Measurements from ENCODE around the gene CRYBA2. TPM values are rescaled to one million over a fixed set of nuclear protein-coding genes. Genes with fewer than 3 reads are reported as not detected.

Gene CRYBA2
- total RNA-seq, 1 donor = 1.3 TPM

DNA sequence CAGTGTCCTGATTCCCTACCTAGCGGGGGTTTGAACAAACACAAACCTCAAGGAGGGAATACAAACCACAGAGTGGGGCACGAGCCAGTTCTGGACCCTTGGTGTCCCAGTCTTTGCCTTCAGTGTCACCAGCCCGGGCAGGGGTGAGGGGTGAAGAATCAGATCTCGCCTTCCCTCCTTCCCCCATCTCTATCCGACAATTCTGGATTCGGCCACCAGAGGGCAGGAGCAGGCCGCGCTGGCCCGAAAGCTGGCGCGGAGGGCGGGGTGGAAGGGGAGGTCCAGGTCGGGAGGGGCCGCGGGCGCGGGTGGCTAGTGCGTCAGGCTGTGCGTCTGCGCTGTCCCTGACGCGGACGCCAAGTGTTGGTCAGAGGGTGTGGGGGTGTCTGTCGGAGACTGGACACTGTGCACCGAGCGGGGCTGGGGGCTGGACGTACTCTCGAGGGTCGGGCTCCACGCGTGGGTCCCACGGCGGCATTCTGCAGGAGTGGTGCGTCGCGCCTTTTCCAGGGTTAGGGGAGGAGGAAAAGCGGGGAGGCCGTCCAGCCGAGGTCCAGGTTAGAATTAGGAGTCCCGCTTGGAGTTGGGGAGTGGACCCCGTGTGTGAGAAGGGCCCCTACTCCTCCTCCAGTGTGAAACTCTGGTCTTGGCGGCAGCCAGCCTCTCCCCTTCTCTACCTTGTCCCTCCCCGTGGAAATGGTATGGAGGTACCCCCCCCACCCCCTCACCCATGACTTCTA, 2.9 kb upstream of the CRYBA2 start:
- peak; percentile 79 for DNase-seq (ENCODE audit: low read depth)
- peak; percentile 89 for TF ChIP-seq CTCF (IDR thresholded peaks at IDR 0.05; ENCODE audit: insufficient read depth, low read depth, low read length)

DNA sequence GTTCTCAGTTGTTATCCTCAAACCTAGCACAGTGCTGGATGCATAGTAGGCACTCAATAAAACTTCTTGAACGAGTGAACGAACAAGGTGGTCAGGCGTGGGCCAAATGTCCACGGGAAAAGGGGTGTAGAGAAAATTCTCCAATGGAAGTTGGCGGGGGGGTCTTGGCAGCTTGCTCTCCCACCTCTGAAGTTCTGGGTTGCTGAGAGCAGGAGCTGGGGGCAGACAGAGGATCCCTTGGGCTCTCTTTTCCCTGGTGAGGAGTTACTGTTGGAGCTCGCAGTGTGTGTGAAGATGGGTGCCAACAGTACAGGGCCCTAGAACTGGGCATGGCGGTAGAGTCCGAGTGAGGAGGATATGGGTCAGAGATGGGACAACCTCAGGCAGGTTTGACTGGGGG, 2.3 kb upstream of the CRYBA2 start:
- H3K4me3 ChIP-seq (ENCODE audit: low read depth, low read length) = no peak overlapping the region
- DNase-seq (ENCODE audit: low read depth) = no peak
- TF ChIP-seq CTCF (IDR thresholded peaks at IDR 0.05; ENCODE audit: insufficient read depth, low read depth, low read length) = no peak

More for the DNA sequence above, 2.9 kb upstream of the CRYBA2 start:
- H3K4me3 ChIP-seq (ENCODE audit: low read depth, low read length) = peak overlapping the region; percentile 52

- H3K4me3 ChIP-seq (ENCODE audit: low read depth, low read length) = no peak overlapping the region
- TF ChIP-seq CTCF (IDR thresholded peaks at IDR 0.05; ENCODE audit: insufficient read depth, low read depth, low read length) = no peak
- no peak for DNase-seq (ENCODE audit: low read depth)
Measured at GRCh38 chr2:218992703-218993344, 398 bp downstream of the CRYBA2 start.

- no peak for DNase-seq (ENCODE audit: low read depth)
- TF ChIP-seq CTCF (IDR thresholded peaks at IDR 0.05; ENCODE audit: insufficient read depth, low read depth, low read length) = no peak
- no peak overlapping the region for H3K4me3 ChIP-seq (ENCODE audit: low read depth, low read length)
Measured at GRCh38 chr2:218992196-218992595, 1.0 kb downstream of the CRYBA2 start.

GRCh38 chr2:218991674-218992168, 1.5 kb downstream of the CRYBA2 start:
- peak; percentile 23 for DNase-seq (ENCODE audit: low read depth)
- TF ChIP-seq CTCF (IDR thresholded peaks at IDR 0.05; ENCODE audit: insufficient read depth, low read depth, low read length) = no peak
- H3K4me3 ChIP-seq (ENCODE audit: low read depth, low read length) = no peak overlapping the region

DNA sequence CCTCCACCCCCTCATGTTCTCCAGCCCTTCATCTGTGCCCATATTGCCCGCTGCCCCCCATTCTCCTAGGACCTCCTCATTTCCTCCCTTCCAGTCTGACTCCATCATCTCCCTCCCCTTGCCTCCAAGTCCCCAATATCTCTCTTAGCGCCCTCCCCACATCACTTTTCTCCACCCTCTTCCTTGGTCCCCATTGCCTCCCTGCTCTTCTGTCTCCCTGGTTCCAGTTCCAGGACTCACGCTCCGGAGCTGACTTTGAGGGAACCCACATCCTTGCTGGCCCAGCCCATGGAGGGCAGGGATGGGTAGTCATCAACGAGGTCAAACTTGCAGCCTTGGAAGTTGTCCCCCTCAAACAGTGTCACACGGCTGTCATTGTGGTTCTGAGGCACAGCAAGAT, 2.6 kb downstream of the CRYBA2 start:
- no peak for DNase-seq (ENCODE audit: low read depth)
- TF ChIP-seq CTCF (IDR thresholded peaks at IDR 0.05; ENCODE audit: insufficient read depth, low read depth, low read length) = no peak
- no peak overlapping the region for H3K4me3 ChIP-seq (ENCODE audit: low read depth, low read length)
